Liver (tissue), 3 donors: ENCODE data around the gene ZNF358.

ENCODE experiments used
- EGR1 ChIP-seq, 2 donors: IDR thresholded peaks; 2 replicates each; pipeline ENCODE4 v1.6.1; 2016 to 2018; ENCODE audit warnings: antibody characterized with exemption in 2 of 2, low read depth in 2 of 2
- FOXA1 ChIP-seq: IDR thresholded peaks from 2 replicates; pipeline ENCODE4 v1.6.1; 2016; ENCODE audit warnings: antibody characterized with exemption
- JUND ChIP-seq, 2 donors: IDR thresholded peaks; 2 replicates each; pipeline ENCODE4 v1.6.1; 2016; ENCODE audit warnings: antibody characterized with exemption in 2 of 2
- NR2F2 ChIP-seq: IDR thresholded peaks from 2 replicates; pipeline ENCODE4 v1.6.1; 2016; ENCODE audit warnings: antibody characterized with exemption
- RAD21 ChIP-seq, 2 donors: IDR thresholded peaks; 2 replicates each; pipeline ENCODE4 v1.6.1; 2016; ENCODE audit warnings: antibody characterized with exemption in 2 of 2, mild to moderate bottlenecking in 2 of 2
- TAF1 ChIP-seq: conservative IDR thresholded peaks from 2 replicates; pipeline ENCODE4 v1.6.1; 2016; ENCODE audit warnings: antibody characterized with exemption, mild to moderate bottlenecking
- TF ChIP-seq, protein P1 (sequence below): IDR thresholded peaks from 2 replicates; pipeline ENCODE4 v1.6.1; 2016; ENCODE audit warnings: antibody characterized with exemption, mild to moderate bottlenecking
- TF ChIP-seq, protein P2 (sequence below): IDR thresholded peaks from 2 replicates; pipeline ENCODE4 v1.6.1; 2016; ENCODE audit warnings: antibody characterized with exemption
- TF ChIP-seq, protein P3 (sequence below): fragments of 150-350 bp; IDR thresholded peaks from 2 replicates; pipeline ENCODE4 v1.5.1; 2017; ENCODE audit warnings: improper control_type of control experiment, low read depth, low read length; ENCODE audit not compliant: missing input control
- donor health status: healthy.
- donor health status: healthy.

DNA sequence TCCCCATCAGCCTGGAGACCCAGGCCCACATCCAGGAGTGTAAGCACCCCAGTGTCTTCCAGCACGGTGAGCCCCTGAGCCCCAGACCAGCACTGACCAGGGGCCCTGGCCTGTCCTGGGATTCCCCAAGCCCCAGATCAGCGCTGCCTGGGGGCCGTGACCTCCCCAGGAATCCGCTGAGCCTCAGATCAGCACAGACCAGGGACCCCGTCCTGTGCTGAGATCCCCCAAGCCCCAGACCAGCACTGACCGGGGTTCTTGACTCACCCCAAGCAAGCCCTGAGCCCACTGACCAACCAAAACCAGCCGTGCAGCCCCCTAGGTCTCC is 12.3 kb downstream of the ZNF358 start:
- TF ChIP-seq, protein P1, sequence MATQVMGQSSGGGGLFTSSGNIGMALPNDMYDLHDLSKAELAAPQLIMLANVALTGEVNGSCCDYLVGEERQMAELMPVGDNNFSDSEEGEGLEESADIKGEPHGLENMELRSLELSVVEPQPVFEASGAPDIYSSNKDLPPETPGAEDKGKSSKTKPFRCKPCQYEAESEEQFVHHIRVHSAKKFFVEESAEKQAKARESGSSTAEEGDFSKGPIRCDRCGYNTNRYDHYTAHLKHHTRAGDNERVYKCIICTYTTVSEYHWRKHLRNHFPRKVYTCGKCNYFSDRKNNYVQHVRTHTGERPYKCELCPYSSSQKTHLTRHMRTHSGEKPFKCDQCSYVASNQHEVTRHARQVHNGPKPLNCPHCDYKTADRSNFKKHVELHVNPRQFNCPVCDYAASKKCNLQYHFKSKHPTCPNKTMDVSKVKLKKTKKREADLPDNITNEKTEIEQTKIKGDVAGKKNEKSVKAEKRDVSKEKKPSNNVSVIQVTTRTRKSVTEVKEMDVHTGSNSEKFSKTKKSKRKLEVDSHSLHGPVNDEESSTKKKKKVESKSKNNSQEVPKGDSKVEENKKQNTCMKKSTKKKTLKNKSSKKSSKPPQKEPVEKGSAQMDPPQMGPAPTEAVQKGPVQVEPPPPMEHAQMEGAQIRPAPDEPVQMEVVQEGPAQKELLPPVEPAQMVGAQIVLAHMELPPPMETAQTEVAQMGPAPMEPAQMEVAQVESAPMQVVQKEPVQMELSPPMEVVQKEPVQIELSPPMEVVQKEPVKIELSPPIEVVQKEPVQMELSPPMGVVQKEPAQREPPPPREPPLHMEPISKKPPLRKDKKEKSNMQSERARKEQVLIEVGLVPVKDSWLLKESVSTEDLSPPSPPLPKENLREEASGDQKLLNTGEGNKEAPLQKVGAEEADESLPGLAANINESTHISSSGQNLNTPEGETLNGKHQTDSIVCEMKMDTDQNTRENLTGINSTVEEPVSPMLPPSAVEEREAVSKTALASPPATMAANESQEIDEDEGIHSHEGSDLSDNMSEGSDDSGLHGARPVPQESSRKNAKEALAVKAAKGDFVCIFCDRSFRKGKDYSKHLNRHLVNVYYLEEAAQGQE, result no peak
- TF ChIP-seq TAF1 (no peak), RAD21 (IDR thresholded peaks at IDR 0.05) (no peak), JUND (IDR thresholded peaks at IDR 0.05) (no peak), EGR1 (IDR thresholded peaks at IDR 0.05; ENCODE audit: low read depth in 2 of 2) (no peak), NR2F2 (no peak), FOXA1 (no peak)
- TF ChIP-seq, protein P2, sequence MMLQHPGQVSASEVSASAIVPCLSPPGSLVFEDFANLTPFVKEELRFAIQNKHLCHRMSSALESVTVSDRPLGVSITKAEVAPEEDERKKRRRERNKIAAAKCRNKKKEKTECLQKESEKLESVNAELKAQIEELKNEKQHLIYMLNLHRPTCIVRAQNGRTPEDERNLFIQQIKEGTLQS, result no peak
- TF ChIP-seq, protein P3, sequence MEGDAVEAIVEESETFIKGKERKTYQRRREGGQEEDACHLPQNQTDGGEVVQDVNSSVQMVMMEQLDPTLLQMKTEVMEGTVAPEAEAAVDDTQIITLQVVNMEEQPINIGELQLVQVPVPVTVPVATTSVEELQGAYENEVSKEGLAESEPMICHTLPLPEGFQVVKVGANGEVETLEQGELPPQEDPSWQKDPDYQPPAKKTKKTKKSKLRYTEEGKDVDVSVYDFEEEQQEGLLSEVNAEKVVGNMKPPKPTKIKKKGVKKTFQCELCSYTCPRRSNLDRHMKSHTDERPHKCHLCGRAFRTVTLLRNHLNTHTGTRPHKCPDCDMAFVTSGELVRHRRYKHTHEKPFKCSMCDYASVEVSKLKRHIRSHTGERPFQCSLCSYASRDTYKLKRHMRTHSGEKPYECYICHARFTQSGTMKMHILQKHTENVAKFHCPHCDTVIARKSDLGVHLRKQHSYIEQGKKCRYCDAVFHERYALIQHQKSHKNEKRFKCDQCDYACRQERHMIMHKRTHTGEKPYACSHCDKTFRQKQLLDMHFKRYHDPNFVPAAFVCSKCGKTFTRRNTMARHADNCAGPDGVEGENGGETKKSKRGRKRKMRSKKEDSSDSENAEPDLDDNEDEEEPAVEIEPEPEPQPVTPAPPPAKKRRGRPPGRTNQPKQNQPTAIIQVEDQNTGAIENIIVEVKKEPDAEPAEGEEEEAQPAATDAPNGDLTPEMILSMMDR, result no peak
